Measurements from ENCODE around the gene AADACL4. TPM values are rescaled to one million over a fixed set of nuclear protein-coding genes. Genes with fewer than 3 reads are reported as not detected.
A peak's percentile ranks its signal among the peaks of the same experiment; 100 is the strongest.

The AADACL4 gene
- total RNA-seq, 1 experiment from 2014 or later = not detected

DNA sequence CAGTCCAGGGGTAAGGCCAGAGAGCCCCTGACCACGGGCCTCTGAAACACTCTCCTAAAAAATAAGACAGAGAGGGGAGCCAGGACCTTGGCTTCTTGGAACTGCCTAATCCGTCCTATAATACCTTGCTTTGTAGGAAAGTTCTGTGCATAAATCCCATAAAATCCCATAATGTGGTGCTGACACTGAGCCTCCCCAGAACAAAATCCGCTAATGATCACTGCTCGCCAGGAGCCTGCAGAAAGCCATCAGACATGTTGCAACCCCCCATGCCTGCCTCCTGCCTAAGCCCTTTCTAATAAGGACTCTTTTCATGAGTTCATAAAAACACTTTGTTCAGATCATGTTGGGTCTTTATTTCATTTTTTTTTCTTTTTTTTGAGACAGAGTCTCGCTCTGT, 16.6 kb upstream of the AADACL4 start:
- Histone ChIP-seq H3K23me2 (ENCODE audit: insufficient read length, low read depth, low read length, poor library complexity, severe bottlenecking) (no peaks in the 10 kb centered on the region), H3K4me1 (ENCODE audit: insufficient read depth, low read length) (0 out of 2 replicates have a peak, but pooled peaks cover 2% of the 10 kb centered on the region), H3K27me3 (ENCODE audit: insufficient read depth, low read length) (no peaks in the 10 kb centered on the region), H3K4ac (ENCODE audit: low read depth, low read length) (no peak overlapping the region), H4K8ac (replicated peaks; ENCODE audit: insufficient read length, low read depth, low read length) (no peak overlapping the region), H3K79me1 (ENCODE audit: insufficient read depth, low read depth, low read length, poor library complexity, severe bottlenecking) (no peaks in the 10 kb centered on the region), H3K56ac (ENCODE audit: insufficient read length, low read depth, low read length) (no peak overlapping the region), H3K79me2 (ENCODE audit: insufficient read depth, low read length) (no peaks in the 10 kb centered on the region), H2BK20ac (ENCODE audit: low read depth, low read length, poor library complexity, severe bottlenecking) (no peak overlapping the region), H2BK120ac (ENCODE audit: low read depth, low read length, poor library complexity, severe bottlenecking) (no peak overlapping the region), H4K20me1 (ENCODE audit: control insufficient read depth, insufficient read depth, insufficient read length) (no peaks in the 10 kb centered on the region), H3K9ac (ENCODE audit: extremely low read depth, insufficient read length, low read length) (no peak overlapping the region), H3K23ac (ENCODE audit: insufficient read length, low read depth, low read length) (no peak overlapping the region), H3T11ph (ENCODE audit: low read length) (no peak overlapping the region), H2BK12ac (ENCODE audit: insufficient read length, low read depth, low read length) (no peak overlapping the region), H2BK15ac (ENCODE audit: low read depth, low read length) (no peak overlapping the region), H4K91ac (ENCODE audit: insufficient read length, low read depth, low read length) (no peak overlapping the region), H3K4me2 (ENCODE audit: insufficient read depth, insufficient read length, low read length) (no peak overlapping the region), H2BK5ac (ENCODE audit: insufficient read length, low read length) (no peak overlapping the region), H2AFZ (ENCODE audit: low read length) (no peak overlapping the region), H3K18ac (ENCODE audit: insufficient read length, low read depth, low read length) (no peak overlapping the region), H3K9me3 (ENCODE audit: control insufficient read depth, low read depth, low read length) (no peaks in the 10 kb centered on the region), H3K27ac (ENCODE audit: insufficient read length, low read depth, low read length) (no peak overlapping the region), H3K14ac (ENCODE audit: insufficient read depth, low read length) (no peak overlapping the region), H2AK5ac (ENCODE audit: insufficient read length, low read length) (no peak overlapping the region), H4K5ac (ENCODE audit: insufficient read length, low read depth, low read length) (no peak overlapping the region)
- DNase-seq = no peak
- TF ChIP-seq, protein P1, sequence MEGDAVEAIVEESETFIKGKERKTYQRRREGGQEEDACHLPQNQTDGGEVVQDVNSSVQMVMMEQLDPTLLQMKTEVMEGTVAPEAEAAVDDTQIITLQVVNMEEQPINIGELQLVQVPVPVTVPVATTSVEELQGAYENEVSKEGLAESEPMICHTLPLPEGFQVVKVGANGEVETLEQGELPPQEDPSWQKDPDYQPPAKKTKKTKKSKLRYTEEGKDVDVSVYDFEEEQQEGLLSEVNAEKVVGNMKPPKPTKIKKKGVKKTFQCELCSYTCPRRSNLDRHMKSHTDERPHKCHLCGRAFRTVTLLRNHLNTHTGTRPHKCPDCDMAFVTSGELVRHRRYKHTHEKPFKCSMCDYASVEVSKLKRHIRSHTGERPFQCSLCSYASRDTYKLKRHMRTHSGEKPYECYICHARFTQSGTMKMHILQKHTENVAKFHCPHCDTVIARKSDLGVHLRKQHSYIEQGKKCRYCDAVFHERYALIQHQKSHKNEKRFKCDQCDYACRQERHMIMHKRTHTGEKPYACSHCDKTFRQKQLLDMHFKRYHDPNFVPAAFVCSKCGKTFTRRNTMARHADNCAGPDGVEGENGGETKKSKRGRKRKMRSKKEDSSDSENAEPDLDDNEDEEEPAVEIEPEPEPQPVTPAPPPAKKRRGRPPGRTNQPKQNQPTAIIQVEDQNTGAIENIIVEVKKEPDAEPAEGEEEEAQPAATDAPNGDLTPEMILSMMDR (conservative IDR thresholded peaks at IDR 0.05) = no peak
- H3K9me3 Mint-ChIP-seq = peaks cover 3% of the 10 kb centered on the region in 2 experiments; a peak in 2 of 5 replicates
- peaks cover 62 to 71% of the 10 kb centered on the region in 2 experiments for H3K4me1 Mint-ChIP-seq
- no peaks in the 10 kb centered on the region; the same call in 1 of the 2 replicates for H3K27me3 Mint-ChIP-seq (ENCODE audit: low read depth)
- H3K27ac Mint-ChIP-seq = peak overlapping the region; percentile 64 to 90 (median 89); a peak in 3 of 7 replicates
- WGBS (ENCODE audit: extremely low coverage, insufficient read length, low lambda C conversion rate) = no CpG with 5 or more reads among the region's 5 CpGs
- peaks cover 0 to 1% (median 0%) of the 10 kb centered on the region in 3 experiments; a peak in 1 of 7 replicates for H3K36me3 Mint-ChIP-seq (ENCODE audit: insufficient read depth in 1 of 3, low read depth in 3 of 3)
- no peak overlapping the region for H3K4me3 Mint-ChIP-seq

Data from H9 (cell line).